ENCODE results near the gene LANCL3.

- TF ChIP-seq RAD21 (IDR thresholded peaks at IDR 0.05; ENCODE audit: low read depth): no peak
- no peak for TF ChIP-seq EP300 (IDR thresholded peaks at IDR 0.05; ENCODE audit: borderline replicate concordance)
Measured at GRCh38 chrX:37714479-37714878, 143.0 kb downstream of the LANCL3 start.

Data from Ishikawa (cell line).